A549 (cell line): ENCODE measurements around the gene TMEM175. TPM values are rescaled to one million over a fixed set of nuclear protein-coding genes. Genes with fewer than 3 reads are reported as not detected.

ENCODE experiments used
- ATAC-seq, 2 experiments: fragments of 200-7000 bp in 1 of 2; fragments of >200 bp in 1 of 2; cut with Nextera tagmentation in 1 of 2; cut with Tn5 transposase in 1 of 2; 3 replicates each; pipeline versions ENCODE4 v1.8.0 to v1.9.1; 2018 to 2020; ENCODE audit warnings: mild to moderate bottlenecking in 1 of 2, moderate library complexity in 1 of 2
- CTCF ChIA-PET: fragments of 300-600 bp; sonication (Branson Sonifier 250); formaldehyde crosslinking; extraction: SDS; loops from one replicate; lab custom pipeline; 2021; ENCODE audit warnings: antibody characterized with exemption, inconsistent platforms; lab: Yijun Ruan, JAX
- POLR2A ChIA-PET: fragments of 350-600 bp; formaldehyde crosslinking; extraction: SDS; loops from one replicate; lab custom pipeline; 2021; ENCODE audit warnings: antibody characterized with exemption, inconsistent platforms; lab: Yijun Ruan, JAX
- DNase-seq, 2 experiments: peaks; one replicate each; pipeline versions ENCODE4 v3.0.0 to v3.0.0-alpha.2; 2011 to 2016; ENCODE audit warnings: low read depth in 1 of 2, low spot score in 1 of 2
- FAIRE-seq: peaks from 2 replicates; lab custom pipeline; 2011; peaks lifted over from hg19 to GRCh38; lab: Jason Lieb, UNC
- H3K27ac ChIP-seq, 2 experiments: fragments of >200 bp; sonication (Bioruptor Twin); formaldehyde crosslinking; 3 replicates each; pipeline ENCODE4 v1.5.1; 2016 to 2017
- H3K4me1 ChIP-seq: fragments of >200 bp; sonication (Bioruptor Twin); formaldehyde crosslinking; 3 replicates; pipeline ENCODE4 v1.6.1; 2016
- H3K4me2 ChIP-seq: fragments of >200 bp; sonication (Bioruptor Twin); formaldehyde crosslinking; 3 replicates; pipeline ENCODE4 v1.6.1; 2016
- H3K4me3 ChIP-seq: fragments of >200 bp; sonication (Bioruptor Twin); formaldehyde crosslinking; 3 replicates; pipeline ENCODE4 v1.5.1; 2016
- H3K9me3 ChIP-seq: fragments of >200 bp; sonication (Bioruptor Twin); formaldehyde crosslinking; 3 replicates; pipeline ENCODE4 v1.6.1; 2016
- BHLHE40 ChIP-seq: IDR thresholded peaks from 2 replicates; pipeline ENCODE4 v1.6.1; 2012; ENCODE audit warnings: low read depth, low read length, inconsistent platforms
- FOXS1 ChIP-seq: fragments of 250-450 bp; sonication (Bioruptor Pico); IDR thresholded peaks from 2 replicates; pipeline ENCODE4 v1.5.0; 2020; ENCODE audit warnings: mild to moderate bottlenecking, moderate library complexity
- KDM1A ChIP-seq: fragments of 200-600 bp; sonication (generic); IDR thresholded peaks from 2 replicates; pipeline ENCODE4 v1.6.1; 2016; ENCODE audit warnings: low read depth, mild to moderate bottlenecking
- MAZ ChIP-seq: fragments of 150-350 bp; IDR thresholded peaks from 2 replicates; pipeline ENCODE4 v1.6.1; 2014; ENCODE audit warnings: antibody characterized with exemption, low read depth, low read length, borderline replicate concordance
- MYC ChIP-seq: IDR thresholded peaks from 2 replicates; pipeline ENCODE4 v1.6.1; 2012; ENCODE audit warnings: mild to moderate bottlenecking, inconsistent platforms, low read length, improper control_type of control experiment, borderline replicate concordance
- NFE2L2 ChIP-seq: fragments of 150-350 bp; conservative IDR thresholded peaks from 2 replicates; pipeline ENCODE4 v1.6.1; 2014; ENCODE audit warnings: low read length
- RFX5 ChIP-seq: fragments of 450-650 bp; IDR thresholded peaks from 2 replicates; pipeline ENCODE4 v1.7.1; 2014; ENCODE audit warnings: antibody characterized with exemption, mild to moderate bottlenecking, moderate library complexity
- RNF2 ChIP-seq: fragments of 200-600 bp; sonication (generic); IDR thresholded peaks from 2 replicates; pipeline ENCODE4 v1.6.1; 2016; ENCODE audit warnings: low read depth, mild to moderate bottlenecking, antibody characterized with exemption, moderate library complexity, borderline replicate concordance
- ZC3H11A ChIP-seq: fragments of 450-650 bp; IDR thresholded peaks from 2 replicates; pipeline ENCODE4 v1.6.1; 2014; ENCODE audit warnings: antibody characterized with exemption, mild to moderate bottlenecking
- WGBS: methylation state at CpG from one replicate; pipeline ENCODE4 v1.1.6; 2017; ENCODE audit errors: missing lambda C conversion rate; 5-methylcytosine and 5-hydroxymethylcytosine counted together
- polyA plus RNA-seq, 4 experiments: library from polyadenylated mRNA; depleted of rRNA in 3 of 4; stranded (reverse); fragments of >200 nt; fragmentation: RNase III in 1 of 4; extraction: RNeasy Plus Mini Kit Qiagen cat#74134 plus additional on column Dnase treatment in 1 of 4; gene quantifications; 2 replicates in 3 of 4; 3 replicates in 1 of 4; pipeline ENCODE4 v1.2.3, GENCODE V29; 2011 to 2017
- TF ChIP-seq, protein P1 (sequence below): fragments of 200-600 bp; sonication (generic); IDR thresholded peaks from 2 replicates; pipeline ENCODE4 v1.6.1; 2016; ENCODE audit warnings: antibody characterized with exemption, mild to moderate bottlenecking, moderate library complexity
- TF ChIP-seq, protein P2 (sequence below): fragments of >200 bp; sonication (Bioruptor Twin); formaldehyde crosslinking; IDR thresholded peaks from 2 replicates; pipeline ENCODE4 v1.6.1; 2016
- TF ChIP-seq, protein P3 (sequence below): fragments of >200 bp; sonication (Bioruptor Twin); formaldehyde crosslinking; IDR thresholded peaks from 3 replicates; pipeline ENCODE4 v1.6.1; 2016
- TF ChIP-seq, protein P4 (sequence below): fragments of 250-450 bp; sonication (Bioruptor Pico); IDR thresholded peaks from 2 replicates; pipeline ENCODE4 v1.5.0; 2021; ENCODE audit warnings: mild to moderate bottlenecking, moderate library complexity, borderline replicate concordance
- TF ChIP-seq, protein P5 (sequence below): IDR thresholded peaks from 2 replicates; pipeline ENCODE4 v1.6.1; 2012
- TF ChIP-seq, protein P6 (sequence below): fragments of 250-450 bp; sonication (Bioruptor Pico); IDR thresholded peaks from 2 replicates; pipeline ENCODE4 v1.5.0; 2020; ENCODE audit warnings: low read depth, mild to moderate bottlenecking, moderate library complexity

TMEM175 gene
- polyA plus RNA-seq, 2 of the 4 experiments (the other 2 are of a cell fraction) = 15.7 to 19.4 TPM

DNA sequence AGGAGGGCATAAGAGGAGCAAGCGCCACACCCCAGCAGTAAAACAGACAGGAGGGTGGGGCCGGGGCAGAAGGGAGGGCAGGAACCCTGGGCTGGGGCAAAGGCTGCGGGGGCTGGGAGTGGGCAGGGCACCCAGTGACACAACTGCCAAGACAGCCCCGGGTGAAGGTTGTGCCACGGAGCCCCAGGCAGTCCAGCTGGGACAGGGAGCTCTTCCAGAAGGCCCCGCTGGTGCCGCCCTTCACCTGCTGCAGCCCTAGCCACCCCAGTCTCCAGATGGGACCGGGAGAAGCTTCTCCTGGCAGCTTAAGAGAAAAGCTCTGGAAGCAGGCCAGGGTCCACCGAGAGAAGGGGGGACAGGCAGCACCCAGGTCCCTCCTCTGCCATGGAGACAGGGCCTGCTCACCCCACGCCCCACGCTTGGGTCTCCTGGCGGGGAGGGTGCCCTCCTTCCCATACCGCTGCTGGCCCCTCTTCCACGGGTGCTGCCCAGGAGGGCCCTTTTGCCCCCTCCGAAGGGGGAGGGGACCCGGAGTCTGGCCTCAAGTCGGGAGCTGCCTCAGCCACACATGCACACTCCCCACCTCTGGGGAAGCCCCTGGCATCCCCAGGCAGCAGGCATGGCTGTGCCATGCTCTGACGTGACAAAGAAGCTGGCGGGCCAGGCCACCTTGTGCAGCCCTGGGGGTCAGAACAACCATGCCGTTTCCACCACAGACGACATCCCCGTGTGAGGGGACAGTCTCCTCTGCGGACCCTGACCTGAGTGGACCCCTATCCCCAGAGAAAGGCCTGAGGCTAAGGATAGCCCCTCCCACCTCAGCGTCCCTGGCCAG is 39.6 kb downstream of the TMEM175 start (continued):
- TF ChIP-seq, protein P1, sequence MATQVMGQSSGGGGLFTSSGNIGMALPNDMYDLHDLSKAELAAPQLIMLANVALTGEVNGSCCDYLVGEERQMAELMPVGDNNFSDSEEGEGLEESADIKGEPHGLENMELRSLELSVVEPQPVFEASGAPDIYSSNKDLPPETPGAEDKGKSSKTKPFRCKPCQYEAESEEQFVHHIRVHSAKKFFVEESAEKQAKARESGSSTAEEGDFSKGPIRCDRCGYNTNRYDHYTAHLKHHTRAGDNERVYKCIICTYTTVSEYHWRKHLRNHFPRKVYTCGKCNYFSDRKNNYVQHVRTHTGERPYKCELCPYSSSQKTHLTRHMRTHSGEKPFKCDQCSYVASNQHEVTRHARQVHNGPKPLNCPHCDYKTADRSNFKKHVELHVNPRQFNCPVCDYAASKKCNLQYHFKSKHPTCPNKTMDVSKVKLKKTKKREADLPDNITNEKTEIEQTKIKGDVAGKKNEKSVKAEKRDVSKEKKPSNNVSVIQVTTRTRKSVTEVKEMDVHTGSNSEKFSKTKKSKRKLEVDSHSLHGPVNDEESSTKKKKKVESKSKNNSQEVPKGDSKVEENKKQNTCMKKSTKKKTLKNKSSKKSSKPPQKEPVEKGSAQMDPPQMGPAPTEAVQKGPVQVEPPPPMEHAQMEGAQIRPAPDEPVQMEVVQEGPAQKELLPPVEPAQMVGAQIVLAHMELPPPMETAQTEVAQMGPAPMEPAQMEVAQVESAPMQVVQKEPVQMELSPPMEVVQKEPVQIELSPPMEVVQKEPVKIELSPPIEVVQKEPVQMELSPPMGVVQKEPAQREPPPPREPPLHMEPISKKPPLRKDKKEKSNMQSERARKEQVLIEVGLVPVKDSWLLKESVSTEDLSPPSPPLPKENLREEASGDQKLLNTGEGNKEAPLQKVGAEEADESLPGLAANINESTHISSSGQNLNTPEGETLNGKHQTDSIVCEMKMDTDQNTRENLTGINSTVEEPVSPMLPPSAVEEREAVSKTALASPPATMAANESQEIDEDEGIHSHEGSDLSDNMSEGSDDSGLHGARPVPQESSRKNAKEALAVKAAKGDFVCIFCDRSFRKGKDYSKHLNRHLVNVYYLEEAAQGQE = no peak
- TF ChIP-seq RFX5 (no peak), KDM1A (no peak), MYC (no peak), NFE2L2 (no peak), FOXS1 (CRISPR knock-in tag) (no peak)
- TF ChIP-seq, protein P2, sequence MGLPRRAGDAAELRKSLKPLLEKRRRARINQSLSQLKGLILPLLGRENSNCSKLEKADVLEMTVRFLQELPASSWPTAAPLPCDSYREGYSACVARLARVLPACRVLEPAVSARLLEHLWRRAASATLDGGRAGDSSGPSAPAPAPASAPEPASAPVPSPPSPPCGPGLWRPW = no peak
- TF ChIP-seq, protein P3, sequence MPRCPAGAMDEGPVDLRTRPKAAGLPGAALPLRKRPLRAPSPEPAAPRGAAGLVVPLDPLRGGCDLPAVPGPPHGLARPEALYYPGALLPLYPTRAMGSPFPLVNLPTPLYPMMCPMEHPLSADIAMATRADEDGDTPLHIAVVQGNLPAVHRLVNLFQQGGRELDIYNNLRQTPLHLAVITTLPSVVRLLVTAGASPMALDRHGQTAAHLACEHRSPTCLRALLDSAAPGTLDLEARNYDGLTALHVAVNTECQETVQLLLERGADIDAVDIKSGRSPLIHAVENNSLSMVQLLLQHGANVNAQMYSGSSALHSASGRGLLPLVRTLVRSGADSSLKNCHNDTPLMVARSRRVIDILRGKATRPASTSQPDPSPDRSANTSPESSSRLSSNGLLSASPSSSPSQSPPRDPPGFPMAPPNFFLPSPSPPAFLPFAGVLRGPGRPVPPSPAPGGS = no peak
- TF ChIP-seq, protein P4, sequence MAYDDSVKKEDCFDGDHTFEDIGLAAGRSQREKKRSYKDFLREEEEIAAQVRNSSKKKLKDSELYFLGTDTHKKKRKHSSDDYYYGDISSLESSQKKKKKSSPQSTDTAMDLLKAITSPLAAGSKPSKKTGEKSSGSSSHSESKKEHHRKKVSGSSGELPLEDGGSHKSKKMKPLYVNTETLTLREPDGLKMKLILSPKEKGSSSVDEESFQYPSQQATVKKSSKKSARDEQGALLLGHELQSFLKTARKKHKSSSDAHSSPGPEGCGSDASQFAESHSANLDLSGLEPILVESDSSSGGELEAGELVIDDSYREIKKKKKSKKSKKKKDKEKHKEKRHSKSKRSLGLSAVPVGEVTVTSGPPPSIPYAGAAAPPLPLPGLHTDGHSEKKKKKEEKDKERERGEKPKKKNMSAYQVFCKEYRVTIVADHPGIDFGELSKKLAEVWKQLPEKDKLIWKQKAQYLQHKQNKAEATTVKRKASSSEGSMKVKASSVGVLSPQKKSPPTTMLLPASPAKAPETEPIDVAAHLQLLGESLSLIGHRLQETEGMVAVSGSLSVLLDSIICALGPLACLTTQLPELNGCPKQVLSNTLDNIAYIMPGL (CRISPR knock-in tag) = no peak
- TF ChIP-seq, all 56 proteins: peak for 0

DNA sequence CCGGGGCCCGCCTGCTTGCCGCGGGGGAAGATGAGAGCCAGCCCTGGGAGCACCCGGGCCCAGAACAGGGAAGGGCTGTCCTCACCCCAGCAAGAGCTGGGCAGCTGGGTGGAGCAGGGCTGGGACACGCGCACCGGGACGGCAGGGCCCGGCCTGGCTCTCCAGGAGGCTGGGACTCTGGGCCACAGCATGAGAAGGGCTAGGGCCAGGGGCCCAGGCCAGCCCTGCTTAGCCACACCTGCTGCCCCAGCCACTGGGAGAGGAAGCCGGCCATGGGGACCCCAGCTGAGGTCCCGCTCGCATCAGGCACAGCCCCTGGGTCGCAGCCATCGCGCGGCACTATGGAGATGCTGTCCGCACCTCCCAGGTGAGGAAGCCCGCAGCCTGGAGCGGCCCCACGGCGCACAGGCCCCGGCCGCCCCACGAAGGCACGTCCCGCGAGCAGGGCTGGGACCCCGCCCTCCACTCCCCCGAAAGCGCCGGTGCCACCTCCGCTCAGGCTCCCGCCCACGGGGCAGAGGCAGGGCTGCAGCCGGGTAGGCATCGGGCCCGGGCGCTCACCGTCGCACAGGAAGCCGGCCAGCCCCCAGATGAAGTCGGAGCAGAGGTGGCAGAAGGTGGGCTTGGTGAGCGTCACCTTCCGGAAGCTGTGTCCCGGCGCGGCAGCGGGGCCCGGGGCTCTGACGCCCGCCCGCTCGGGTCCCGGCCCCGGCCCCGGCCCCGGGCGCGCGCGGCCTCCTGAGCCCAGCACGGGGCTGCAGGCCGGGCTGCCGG is 40.6 kb downstream of the TMEM175 start:
- DNase-seq (peak in 1 of 2 experiments; percentile 22), ATAC-seq (peak; percentile 56 to 72), FAIRE-seq (no peak)
- Histone ChIP-seq H3K4me1 (peaks cover 14% of the 10 kb centered on the region; the same call in 2 of the 3 replicates), H3K4me2 (peak overlapping the region; percentile 97), H3K4me3 (peak overlapping the region; percentile 84), H3K9me3 (no peaks in the 10 kb centered on the region), H3K27ac (peak overlapping the region; percentile 66 to 85)
- WGBS = 4% methylated on average over 5 of the region's 65 CpGs
- ChIA-PET CTCF (no interaction called here), POLR2A (no interaction called here)
- TF ChIP-seq ZC3H11A (no peak), RNF2 (no peak), FOXS1 (CRISPR knock-in tag) (no peak), MAZ (no peak), BHLHE40 (no peak)
- TF ChIP-seq, protein P3 = no peak
- TF ChIP-seq, protein P5, sequence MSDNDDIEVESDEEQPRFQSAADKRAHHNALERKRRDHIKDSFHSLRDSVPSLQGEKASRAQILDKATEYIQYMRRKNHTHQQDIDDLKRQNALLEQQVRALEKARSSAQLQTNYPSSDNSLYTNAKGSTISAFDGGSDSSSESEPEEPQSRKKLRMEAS = no peak; the same call in 1 of the 2 replicates
- TF ChIP-seq, protein P6, sequence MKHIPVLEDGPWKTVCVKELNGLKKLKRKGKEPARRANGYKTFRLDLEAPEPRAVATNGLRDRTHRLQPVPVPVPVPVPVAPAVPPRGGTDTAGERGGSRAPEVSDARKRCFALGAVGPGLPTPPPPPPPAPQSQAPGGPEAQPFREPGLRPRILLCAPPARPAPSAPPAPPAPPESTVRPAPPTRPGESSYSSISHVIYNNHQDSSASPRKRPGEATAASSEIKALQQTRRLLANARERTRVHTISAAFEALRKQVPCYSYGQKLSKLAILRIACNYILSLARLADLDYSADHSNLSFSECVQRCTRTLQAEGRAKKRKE (CRISPR knock-in tag) = no peak
